KOPT-K1 (cell line): ENCODE measurements around the gene CDH18.

Source experiments
- H3K27ac ChIP-seq: fragments of 200-600 bp; sonication (generic); 2 replicates; pipeline ENCODE4 v1.5.1; 2016; ENCODE audit warnings: antibody characterized with exemption, mild to moderate bottlenecking, low read depth, low read length; ENCODE audit not compliant: poor library complexity, severe bottlenecking
- H3K36me3 ChIP-seq: fragments of 200-600 bp; sonication (generic); 2 replicates; pipeline ENCODE4 v1.5.1; 2017; ENCODE audit warnings: antibody characterized with exemption, mild to moderate bottlenecking, low read length, moderate library complexity; ENCODE audit not compliant: insufficient read depth
- H3K9me3 ChIP-seq: fragments of 200-600 bp; sonication (generic); 2 replicates; pipeline ENCODE4 v1.5.1; 2017; ENCODE audit warnings: antibody characterized with exemption, low read length, mild to moderate bottlenecking; ENCODE audit not compliant: insufficient read depth, poor library complexity, severe bottlenecking

Gene CDH18

GRCh38 chr5:19902316-19902934 lies 85.6 kb downstream of the CDH18 start:
- H3K27ac ChIP-seq, result no peak overlapping the region
- no peaks in the 10 kb centered on the region for H3K36me3 ChIP-seq

GRCh38 chr5:19900269-19900668 lies 87.7 kb downstream of the CDH18 start:
- Histone ChIP-seq H3K36me3 (no peaks in the 10 kb centered on the region), H3K9me3 (no peaks in the 10 kb centered on the region), H3K27ac (no peak overlapping the region)

More at GRCh38 chr5:19902316-19902934, 85.6 kb downstream of the CDH18 start:
- H3K9me3 ChIP-seq, result no peaks in the 10 kb centered on the region

- no peaks in the 10 kb centered on the region for H3K36me3 ChIP-seq
- no peaks in the 10 kb centered on the region for H3K9me3 ChIP-seq
- H3K27ac ChIP-seq, result no peak overlapping the region
These were observed 96.3 kb downstream of the CDH18 start for GRCh38 chr5:19891658-19892057.

- H3K27ac ChIP-seq, result no peak overlapping the region
These were observed 101.7 kb downstream of the CDH18 start for GRCh38 chr5:19886123-19886917.

GRCh38 chr5:19885040-19885824 lies 102.8 kb downstream of the CDH18 start:
- H3K9me3 ChIP-seq, result no peaks in the 10 kb centered on the region
- H3K36me3 ChIP-seq, result no peaks in the 10 kb centered on the region
- no peak overlapping the region for H3K27ac ChIP-seq

More at GRCh38 chr5:19886123-19886917, 101.7 kb downstream of the CDH18 start:
- H3K36me3 ChIP-seq, result no peaks in the 10 kb centered on the region
- H3K9me3 ChIP-seq, result no peaks in the 10 kb centered on the region

- Histone ChIP-seq H3K9me3 (no peaks in the 10 kb centered on the region), H3K27ac (no peak overlapping the region), H3K36me3 (no peaks in the 10 kb centered on the region)
These were observed 107.1 kb downstream of the CDH18 start for GRCh38 chr5:19880859-19881436.

GRCh38 chr5:19880458-19880857 lies 107.5 kb downstream of the CDH18 start:
- no peaks in the 10 kb centered on the region for H3K9me3 ChIP-seq
- no peaks in the 10 kb centered on the region for H3K36me3 ChIP-seq
- no peak overlapping the region for H3K27ac ChIP-seq

- H3K9me3 ChIP-seq, result no peaks in the 10 kb centered on the region
- no peak overlapping the region for H3K27ac ChIP-seq
- H3K36me3 ChIP-seq, result no peaks in the 10 kb centered on the region
These were observed 113.2 kb downstream of the CDH18 start for GRCh38 chr5:19874811-19875210.

GRCh38 chr5:19866090-19866450 lies 121.9 kb downstream of the CDH18 start:
- Histone ChIP-seq H3K36me3 (no peaks in the 10 kb centered on the region), H3K9me3 (no peaks in the 10 kb centered on the region), H3K27ac (no peak overlapping the region)

- no peak overlapping the region for H3K27ac ChIP-seq
- H3K36me3 ChIP-seq, result no peaks in the 10 kb centered on the region
- H3K9me3 ChIP-seq, result no peaks in the 10 kb centered on the region
These were observed 122.5 kb downstream of the CDH18 start for GRCh38 chr5:19865336-19866089.

GRCh38 chr5:19862711-19863110 lies 125.3 kb downstream of the CDH18 start:
- Histone ChIP-seq H3K9me3 (no peaks in the 10 kb centered on the region), H3K36me3 (no peaks in the 10 kb centered on the region), H3K27ac (no peak overlapping the region)

- H3K36me3 ChIP-seq, result no peaks in the 10 kb centered on the region
- no peaks in the 10 kb centered on the region for H3K9me3 ChIP-seq
- no peak overlapping the region for H3K27ac ChIP-seq
These were observed 129.0 kb downstream of the CDH18 start for GRCh38 chr5:19859020-19859419.

GRCh38 chr5:19855931-19856330 lies 132.1 kb downstream of the CDH18 start:
- H3K9me3 ChIP-seq, result no peaks in the 10 kb centered on the region
- no peak overlapping the region for H3K27ac ChIP-seq
- H3K36me3 ChIP-seq, result no peaks in the 10 kb centered on the region

- Histone ChIP-seq H3K27ac (no peak overlapping the region), H3K36me3 (no peaks in the 10 kb centered on the region), H3K9me3 (no peaks in the 10 kb centered on the region)
These were observed 132.5 kb downstream of the CDH18 start for GRCh38 chr5:19855453-19855852.
